ENCODE measurements around the gene IPCEF1. TPM values are rescaled to one million over a fixed set of nuclear protein-coding genes. Genes with fewer than 3 reads are reported as not detected.

IPCEF1 gene
- total RNA-seq, 1 donor from 2014 or later: 18.8 TPM

DNA sequence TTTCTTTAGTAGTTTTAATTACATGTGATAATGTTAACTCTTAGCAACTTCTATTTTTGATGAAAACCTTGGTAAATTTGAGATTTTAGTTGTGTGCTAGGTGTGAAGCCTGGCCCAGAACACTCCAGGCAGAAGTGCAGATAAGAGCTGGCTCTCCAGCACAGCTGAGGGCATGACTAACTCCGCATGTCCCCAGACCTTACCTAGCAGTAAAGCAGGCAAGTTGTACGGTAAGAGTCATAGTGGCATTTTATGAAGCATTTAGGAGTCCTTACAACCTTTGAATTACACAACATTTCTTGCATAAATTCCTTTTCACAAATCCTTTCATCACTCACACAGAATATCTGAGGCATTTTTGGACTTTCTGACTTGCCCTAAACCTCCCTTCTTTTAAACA lies 250.4 kb downstream of the IPCEF1 start:
- Mint-ChIP-seq H3K4me1 (ENCODE audit: unreplicated experiment) (no peaks in the 10 kb centered on the region), H3K9me3 (ENCODE audit: unreplicated experiment) (no peaks in the 10 kb centered on the region), H3K4me3 (ENCODE audit: unreplicated experiment) (no peak overlapping the region), H3K27me3 (ENCODE audit: unreplicated experiment) (peaks cover 1% of the 10 kb centered on the region), H3K36me3 (ENCODE audit: low read depth, unreplicated experiment) (no peaks in the 10 kb centered on the region), H3K27ac (ENCODE audit: unreplicated experiment) (no peak overlapping the region)
- DNase-seq (ENCODE audit: low spot score): no peak
- TF ChIP-seq CTCF (IDR thresholded peaks at IDR 0.05; ENCODE audit: unreplicated experiment): no peak

Other genes starting within 250 kb of the IPCEF1 start
- 9.7 TPM for gene CNKSR3, start 153.9 kb upstream of the IPCEF1 start, total RNA-seq (ENCODE audit: unreplicated experiment)